Activated naive CD8-positive, alpha-beta T cell treated with anti-CD3 and anti-CD28 coated beads, Interleukin-2, amount 50 U/mL, for 24 hours (primary cell): ENCODE results near the gene SNTB2.
"Not testable (repeated sequence)": the region's sequence is repeated elsewhere in the genome, so short reads cannot be mapped to it uniquely, and the experiment has no call there.

ENCODE experiments used
- ATAC-seq: fragments of 150-1000 bp; cut with Tn5 transposase; one replicate; pipeline ENCODE4 v1.10.0; 2021
- DNase-seq: peaks from one replicate; pipeline ENCODE4 v3.0.0; 2021
- H3K27ac Mint-ChIP-seq: one replicate; pipeline ENCODE4 v1.8.0; 2021; ENCODE audit warnings: mild to moderate bottlenecking, mixed read lengths
- H3K27me3 Mint-ChIP-seq: one replicate; pipeline ENCODE4 v1.8.0; 2021; ENCODE audit warnings: mixed read lengths
- H3K36me3 Mint-ChIP-seq: one replicate; pipeline ENCODE4 v1.8.0; 2021; ENCODE audit warnings: low read depth, mixed read lengths
- H3K4me1 Mint-ChIP-seq: one replicate; pipeline ENCODE4 v1.8.0; 2021; ENCODE audit warnings: mixed read lengths
- H3K4me3 Mint-ChIP-seq: one replicate; pipeline ENCODE4 v1.8.0; 2021; ENCODE audit warnings: mild to moderate bottlenecking, moderate library complexity, mixed read lengths
- H3K9me3 Mint-ChIP-seq: one replicate; pipeline ENCODE4 v1.8.0; 2021; ENCODE audit warnings: mixed read lengths

The SNTB2 gene

DNA sequence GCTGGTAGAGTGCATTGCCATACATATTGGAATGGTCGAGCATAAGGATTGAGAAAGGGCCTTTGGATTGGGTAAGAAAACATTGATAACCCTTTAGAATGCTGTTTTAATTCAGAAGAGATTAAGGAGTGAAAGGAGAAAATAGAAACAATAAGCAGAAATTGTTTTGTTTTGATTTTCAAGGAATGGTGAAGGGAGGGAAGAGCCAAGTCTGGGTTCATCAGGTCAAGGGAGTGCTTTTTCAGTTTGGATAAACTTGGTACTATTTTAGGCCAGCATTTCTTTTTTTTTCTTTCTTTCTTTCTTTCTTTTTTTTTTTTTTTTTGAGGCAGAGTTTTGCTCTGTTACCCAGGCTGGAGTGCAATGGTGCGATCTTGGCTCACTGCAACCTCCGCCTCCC, 50.3 kb downstream of the SNTB2 start:
- DNase-seq (no peak), ATAC-seq (no peak)
- no peak overlapping the region for H3K27ac Mint-ChIP-seq
- H3K36me3 Mint-ChIP-seq = peaks cover 6% of the 10 kb centered on the region
- H3K9me3 Mint-ChIP-seq = no peaks in the 10 kb centered on the region
- H3K4me3 Mint-ChIP-seq = no peak overlapping the region
- no peaks in the 10 kb centered on the region for H3K27me3 Mint-ChIP-seq
- H3K4me1 Mint-ChIP-seq = peaks cover 5% of the 10 kb centered on the region

DNA sequence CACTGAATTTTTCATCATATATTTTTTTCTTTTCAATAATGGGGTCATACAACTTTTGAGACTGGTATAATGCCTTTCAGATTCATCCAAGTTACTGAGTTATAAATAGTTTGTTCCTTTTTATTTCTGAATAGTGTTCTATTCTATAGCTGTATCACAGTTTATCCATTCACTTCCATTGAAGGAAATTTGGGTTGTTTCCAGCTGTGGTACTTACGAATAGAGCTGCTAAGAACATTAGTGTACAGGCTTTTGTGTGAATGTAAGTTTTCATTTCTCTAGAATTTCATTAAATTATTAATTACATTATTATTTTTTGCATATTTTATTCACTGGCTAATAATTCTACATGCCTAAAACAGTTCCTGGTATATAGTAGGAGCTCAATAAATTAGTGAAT, 52.9 kb downstream of the SNTB2 start:
- Mint-ChIP-seq H3K9me3 (no peaks in the 10 kb centered on the region), H3K4me3 (no peak overlapping the region), H3K4me1 (peaks cover 5% of the 10 kb centered on the region), H3K36me3 (peaks cover 6% of the 10 kb centered on the region), H3K27ac (no peak overlapping the region), H3K27me3 (no peaks in the 10 kb centered on the region)
- DNase-seq (no peak), ATAC-seq (no peak)

DNA sequence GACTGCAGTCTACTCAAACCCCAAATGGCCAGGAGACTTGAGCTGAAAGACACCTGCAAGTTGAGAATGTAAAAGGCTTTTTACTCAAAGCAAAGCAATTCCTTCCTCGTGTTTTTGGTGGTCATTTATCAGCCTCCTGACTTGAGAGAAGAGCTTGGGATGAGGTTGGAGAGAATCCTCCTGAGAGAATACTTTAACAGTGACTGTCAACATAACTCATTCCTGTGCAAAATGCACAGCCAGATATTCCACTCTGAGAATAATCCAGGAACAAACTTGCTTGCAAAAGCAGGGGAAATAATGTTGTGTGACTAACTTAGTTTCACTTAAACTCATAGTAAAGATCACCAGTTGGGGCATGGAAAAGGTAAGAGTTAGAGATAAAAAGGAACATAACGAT, 53.4 kb downstream of the SNTB2 start:
- ATAC-seq (no peak), DNase-seq (no peak)
- Mint-ChIP-seq H3K9me3 (no peaks in the 10 kb centered on the region), H3K27ac (no peak overlapping the region), H3K36me3 (peaks cover 6% of the 10 kb centered on the region), H3K27me3 (no peaks in the 10 kb centered on the region), H3K4me1 (peaks cover 5% of the 10 kb centered on the region), H3K4me3 (no peak overlapping the region)

DNA sequence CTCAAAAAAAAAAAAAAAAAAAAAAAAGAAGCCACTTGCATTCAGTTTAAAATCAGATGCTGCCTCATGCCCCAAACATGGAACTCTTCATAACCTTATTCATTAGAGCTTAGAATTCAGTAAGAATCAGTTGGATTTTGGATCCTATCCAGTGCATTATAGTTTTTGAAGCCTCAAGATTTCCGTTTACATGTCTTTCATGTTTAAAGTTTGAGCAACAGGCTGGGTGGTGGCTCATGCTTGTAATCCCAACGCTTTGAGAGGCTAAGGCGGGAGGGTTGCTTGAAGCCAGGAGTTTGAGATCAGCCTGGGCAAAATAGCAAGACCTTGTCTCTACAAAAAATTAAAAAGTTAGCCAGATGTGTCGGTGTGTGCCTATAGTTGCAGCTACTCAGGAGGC, 55.0 kb downstream of the SNTB2 start:
- ATAC-seq = no peak

DNA sequence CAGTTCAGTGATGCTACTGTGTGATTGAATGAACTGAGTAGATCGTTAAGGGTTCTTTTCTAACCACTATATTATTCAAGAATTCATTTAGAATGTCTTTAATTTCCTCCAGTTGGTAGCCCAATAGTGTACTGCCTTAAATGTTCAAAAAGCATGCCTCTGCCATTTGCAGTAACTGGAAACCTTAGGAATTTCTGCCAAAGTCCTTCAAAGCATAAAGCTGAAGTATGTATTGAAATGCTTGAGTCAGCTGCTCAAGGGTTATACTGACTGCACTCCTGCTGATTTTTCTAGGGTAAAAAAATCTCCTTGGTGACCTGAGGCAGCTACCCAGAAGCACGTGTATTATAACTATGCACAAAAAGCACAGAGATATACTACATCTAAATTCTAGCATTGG, 56.5 kb downstream of the SNTB2 start:
- Mint-ChIP-seq H3K4me1 (peaks cover 5% of the 10 kb centered on the region), H3K36me3 (peaks cover 11% of the 10 kb centered on the region), H3K27me3 (no peaks in the 10 kb centered on the region), H3K9me3 (no peaks in the 10 kb centered on the region), H3K27ac (no peak overlapping the region), H3K4me3 (no peak overlapping the region)
- DNase-seq (no peak), ATAC-seq (no peak)

More for the DNA sequence above, 55.0 kb downstream of the SNTB2 start:
- Mint-ChIP-seq H3K36me3 (peaks cover 11% of the 10 kb centered on the region), H3K9me3 (no peaks in the 10 kb centered on the region), H3K27me3 (no peaks in the 10 kb centered on the region), H3K4me3 (no peak overlapping the region), H3K27ac (no peak overlapping the region), H3K4me1 (peaks cover 5% of the 10 kb centered on the region)
- no peak for DNase-seq

DNA sequence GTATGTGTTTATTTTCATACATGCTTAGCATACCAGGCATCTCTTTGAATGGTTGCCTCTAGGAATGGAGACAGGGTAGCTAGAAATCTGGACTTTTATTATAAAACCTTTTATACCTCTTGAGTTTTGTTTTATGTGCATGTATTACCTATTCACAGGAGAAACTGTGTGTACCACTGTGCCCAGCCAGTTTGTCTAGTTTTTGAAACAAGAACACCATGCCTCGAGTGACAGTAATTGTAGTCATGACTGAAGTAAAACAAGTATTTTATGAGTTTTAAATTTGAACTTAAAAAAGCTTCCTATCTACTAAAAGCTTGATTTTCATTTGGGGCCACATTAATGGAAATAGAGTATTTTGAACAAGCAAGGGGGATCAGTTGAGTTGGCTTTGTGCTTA, 57.4 kb downstream of the SNTB2 start:
- Mint-ChIP-seq H3K27ac (no peak overlapping the region), H3K4me3 (no peak overlapping the region), H3K9me3 (no peaks in the 10 kb centered on the region), H3K36me3 (peaks cover 11% of the 10 kb centered on the region), H3K4me1 (peaks cover 5% of the 10 kb centered on the region), H3K27me3 (no peaks in the 10 kb centered on the region)
- ATAC-seq (no peak), DNase-seq (no peak)

DNA sequence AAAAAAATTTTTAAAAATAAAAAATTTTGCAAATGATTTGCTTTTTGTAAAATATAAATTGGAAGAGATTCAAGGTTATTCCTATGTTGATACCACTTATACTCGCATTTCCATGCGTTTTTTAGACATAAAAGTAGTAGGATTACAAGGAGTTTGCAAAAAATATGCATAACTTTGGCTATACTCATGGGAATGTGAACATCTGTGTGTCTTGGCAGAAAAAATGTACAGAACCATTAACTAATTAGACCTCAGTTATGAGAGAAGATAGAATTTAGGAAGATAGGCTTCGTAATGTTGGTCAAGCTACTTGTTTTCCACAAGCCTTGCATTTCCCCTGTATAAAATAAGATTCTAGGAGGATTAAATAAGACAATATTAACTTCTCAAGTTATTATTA, 63.1 kb downstream of the SNTB2 start:
- H3K36me3 Mint-ChIP-seq = peaks cover 5% of the 10 kb centered on the region
- no peaks in the 10 kb centered on the region for H3K27me3 Mint-ChIP-seq
- H3K27ac Mint-ChIP-seq = no peak overlapping the region
- ATAC-seq (no peak), DNase-seq (no peak)
- no peak overlapping the region for H3K4me3 Mint-ChIP-seq
- peaks cover 16% of the 10 kb centered on the region for H3K4me1 Mint-ChIP-seq
- no peaks in the 10 kb centered on the region for H3K9me3 Mint-ChIP-seq

DNA sequence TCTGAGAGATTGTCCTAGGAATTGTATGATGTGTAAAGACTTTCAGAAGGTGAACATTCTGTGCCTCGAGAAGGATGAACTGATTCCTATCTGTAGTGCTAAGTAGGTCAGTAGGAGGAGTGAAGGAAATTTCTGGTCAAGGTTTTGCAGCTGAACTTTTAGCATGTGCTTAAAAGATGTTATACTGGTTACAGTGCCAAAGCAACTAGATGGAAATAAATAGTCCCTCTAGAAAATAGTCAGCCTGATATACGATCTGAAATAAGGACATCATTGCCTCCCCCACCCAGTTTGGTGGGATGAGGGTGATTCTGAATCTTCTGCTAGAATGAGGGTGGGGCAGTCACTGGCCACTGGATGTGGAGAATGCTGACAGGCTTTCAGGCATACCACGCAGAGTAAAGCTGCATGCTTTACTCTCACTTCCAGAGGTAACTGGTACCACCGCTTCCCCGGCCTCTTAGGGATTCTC, 66.9 kb downstream of the SNTB2 start:
- Mint-ChIP-seq H3K27ac (no peak overlapping the region), H3K9me3 (no peaks in the 10 kb centered on the region), H3K4me1 (peaks cover 16% of the 10 kb centered on the region), H3K36me3 (no peaks in the 10 kb centered on the region), H3K4me3 (no peak overlapping the region), H3K27me3 (no peaks in the 10 kb centered on the region)
- no peak for ATAC-seq
- no peak for DNase-seq

DNA sequence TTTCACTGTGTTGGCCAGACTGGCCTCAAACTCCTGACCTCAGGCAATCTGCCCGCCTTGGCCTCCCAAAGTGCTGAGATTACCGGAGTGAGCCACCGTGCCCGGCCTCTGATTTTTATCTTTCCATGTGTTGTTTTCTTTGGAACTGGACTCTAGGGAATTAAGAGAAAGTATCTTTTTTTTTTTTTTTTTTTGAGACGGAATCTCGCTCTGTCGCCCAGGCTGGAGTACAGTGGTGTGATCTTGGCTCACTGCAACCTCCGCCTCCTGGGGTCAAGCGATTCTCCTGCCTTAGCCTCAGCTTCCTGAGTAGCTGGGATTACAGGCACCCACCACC, 72.4 kb downstream of the SNTB2 start:
- H3K4me3 Mint-ChIP-seq, H3K4me1 Mint-ChIP-seq, ATAC-seq, H3K27ac Mint-ChIP-seq, DNase-seq, H3K27me3 Mint-ChIP-seq, H3K9me3 Mint-ChIP-seq: not testable (repeated sequence)
- H3K36me3 Mint-ChIP-seq = peaks cover 13% of the 10 kb centered on the region

DNA sequence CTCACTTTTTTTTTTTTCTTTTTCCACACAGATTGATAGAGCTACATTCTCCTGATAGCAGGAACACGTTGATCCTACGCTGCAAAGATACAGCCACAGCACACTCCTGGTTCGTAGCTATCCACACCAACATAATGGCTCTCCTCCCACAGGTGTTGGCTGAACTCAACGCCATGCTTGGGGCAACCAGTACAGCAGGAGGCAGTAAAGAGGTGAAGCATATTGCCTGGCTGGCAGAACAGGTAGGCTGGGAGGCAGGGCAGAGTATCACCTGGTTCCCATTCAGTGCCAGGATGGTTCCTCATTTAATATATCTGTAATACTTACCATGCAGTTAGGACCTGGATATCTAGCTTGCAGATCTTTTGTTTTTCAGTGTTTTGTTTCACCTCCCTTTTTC, 73.1 kb downstream of the SNTB2 start:
- H3K27ac Mint-ChIP-seq = no peak overlapping the region
- ATAC-seq (no peak), DNase-seq (no peak)
- no peaks in the 10 kb centered on the region for H3K9me3 Mint-ChIP-seq
- peaks cover 3% of the 10 kb centered on the region for H3K4me1 Mint-ChIP-seq
- no peak overlapping the region for H3K4me3 Mint-ChIP-seq
- no peaks in the 10 kb centered on the region for H3K27me3 Mint-ChIP-seq
- H3K36me3 Mint-ChIP-seq = peaks cover 16% of the 10 kb centered on the region

DNA sequence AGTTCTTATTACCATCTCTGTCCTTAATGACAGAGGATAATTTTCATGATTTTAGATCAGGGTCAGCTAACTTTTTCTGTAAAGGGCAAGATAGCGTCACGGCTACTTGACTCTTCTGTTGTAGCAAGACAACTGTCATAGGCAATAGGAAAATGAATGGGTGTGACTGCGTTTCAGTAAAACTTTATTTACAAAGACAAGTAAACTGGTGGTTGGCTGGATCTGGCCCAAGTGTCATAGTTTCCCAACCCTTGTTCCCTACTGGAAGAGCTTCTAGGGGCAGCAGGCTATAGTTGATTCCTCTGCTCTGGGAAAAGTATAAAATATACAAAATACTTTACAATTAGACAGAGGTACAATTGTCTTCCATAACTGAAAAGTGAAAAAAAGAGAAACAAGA, 73.5 kb downstream of the SNTB2 start:
- DNase-seq (no peak), ATAC-seq (no peak)
- H3K4me1 Mint-ChIP-seq = peaks cover 3% of the 10 kb centered on the region
- H3K27me3 Mint-ChIP-seq = no peaks in the 10 kb centered on the region
- no peak overlapping the region for H3K4me3 Mint-ChIP-seq
- H3K27ac Mint-ChIP-seq = no peak overlapping the region
- no peaks in the 10 kb centered on the region for H3K9me3 Mint-ChIP-seq
- H3K36me3 Mint-ChIP-seq = peaks cover 16% of the 10 kb centered on the region

DNA sequence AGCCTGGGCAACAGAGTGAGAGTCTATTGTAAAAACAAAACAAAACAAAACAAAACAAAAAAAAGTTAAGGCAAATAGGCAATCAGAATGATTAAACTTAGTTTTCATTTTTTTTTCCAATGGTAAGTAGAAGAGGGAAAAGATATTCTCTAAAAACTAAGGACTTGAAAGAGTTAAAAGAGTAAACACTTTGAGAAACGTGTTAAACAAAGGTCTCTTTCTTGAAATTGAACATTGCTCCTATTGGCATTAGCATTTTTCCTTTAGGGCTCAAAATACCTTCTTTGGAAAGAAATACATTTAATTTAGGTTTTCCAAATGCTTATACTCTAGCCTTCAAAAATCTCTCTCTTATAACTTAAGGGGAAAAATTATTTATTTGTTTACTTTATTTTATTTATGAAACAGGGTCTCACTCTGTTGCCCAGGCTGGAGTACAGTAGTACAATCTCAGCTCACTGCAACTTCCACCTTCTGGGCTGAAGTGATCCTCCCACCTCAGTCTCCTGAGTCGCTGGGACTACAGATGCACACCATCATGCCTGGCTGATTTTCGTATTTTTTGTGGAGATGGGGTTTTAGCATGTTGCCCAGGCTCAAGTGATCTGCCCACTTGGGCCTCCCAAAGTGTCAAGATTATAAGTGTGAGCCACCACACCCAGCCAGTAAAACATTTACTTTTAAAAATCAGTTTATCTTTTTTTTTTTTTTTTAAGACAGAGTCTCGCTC, 79.5 kb downstream of the SNTB2 start:
- Mint-ChIP-seq H3K4me3 (no peak overlapping the region), H3K4me1 (peaks cover 2% of the 10 kb centered on the region), H3K27ac (no peak overlapping the region), H3K27me3 (no peaks in the 10 kb centered on the region), H3K9me3 (no peaks in the 10 kb centered on the region), H3K36me3 (peaks cover 10% of the 10 kb centered on the region)
- no peak for ATAC-seq
- DNase-seq = no peak

DNA sequence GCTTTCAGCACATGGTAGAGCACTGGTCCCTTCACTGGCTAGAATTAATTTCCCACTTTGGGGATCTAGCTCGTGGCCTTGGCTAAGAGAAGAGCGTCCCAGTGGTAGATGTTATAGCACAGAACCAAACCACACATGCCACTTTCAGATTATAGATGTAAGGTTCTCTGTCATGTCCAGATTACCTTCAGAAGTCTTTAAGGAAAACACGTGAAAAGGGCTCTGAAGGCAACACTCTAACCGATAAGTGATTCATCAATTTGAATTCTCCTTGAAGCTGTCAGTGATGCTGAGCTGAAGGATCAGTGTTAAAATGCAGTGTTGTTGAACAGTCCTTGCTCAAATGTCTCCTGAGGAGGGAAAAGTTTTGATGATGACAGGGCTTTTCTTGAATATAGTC, 80.7 kb downstream of the SNTB2 start:
- Mint-ChIP-seq H3K27ac (no peak overlapping the region), H3K4me3 (no peak overlapping the region), H3K9me3 (no peaks in the 10 kb centered on the region), H3K4me1 (peaks cover 2% of the 10 kb centered on the region), H3K36me3 (peaks cover 9% of the 10 kb centered on the region), H3K27me3 (no peaks in the 10 kb centered on the region)
- no peak for ATAC-seq
- no peak for DNase-seq

DNA sequence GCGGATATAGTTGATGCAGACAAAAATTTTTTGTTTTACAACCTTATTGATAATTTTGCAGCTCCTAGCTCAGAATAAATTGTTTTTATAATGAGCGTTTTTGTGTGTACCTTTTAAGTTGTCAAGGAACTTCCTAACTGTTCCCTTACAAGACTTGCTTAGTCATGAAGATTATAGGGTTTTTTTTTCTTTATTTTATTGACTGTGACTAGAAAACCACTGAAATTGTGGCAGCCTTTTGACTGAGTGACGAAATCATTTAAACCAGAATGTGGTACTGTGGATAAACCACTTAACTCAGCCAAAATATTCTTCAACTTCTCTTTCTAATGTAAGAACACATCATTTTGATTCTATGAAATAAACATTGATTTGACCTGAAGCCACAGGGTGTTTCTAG, 83.4 kb downstream of the SNTB2 start:
- ATAC-seq = no peak
- Mint-ChIP-seq H3K27ac (no peak overlapping the region), H3K36me3 (peaks cover 3% of the 10 kb centered on the region), H3K4me3 (no peak overlapping the region), H3K4me1 (peaks cover 2% of the 10 kb centered on the region), H3K27me3 (no peaks in the 10 kb centered on the region), H3K9me3 (no peaks in the 10 kb centered on the region)
- DNase-seq = no peak

DNA sequence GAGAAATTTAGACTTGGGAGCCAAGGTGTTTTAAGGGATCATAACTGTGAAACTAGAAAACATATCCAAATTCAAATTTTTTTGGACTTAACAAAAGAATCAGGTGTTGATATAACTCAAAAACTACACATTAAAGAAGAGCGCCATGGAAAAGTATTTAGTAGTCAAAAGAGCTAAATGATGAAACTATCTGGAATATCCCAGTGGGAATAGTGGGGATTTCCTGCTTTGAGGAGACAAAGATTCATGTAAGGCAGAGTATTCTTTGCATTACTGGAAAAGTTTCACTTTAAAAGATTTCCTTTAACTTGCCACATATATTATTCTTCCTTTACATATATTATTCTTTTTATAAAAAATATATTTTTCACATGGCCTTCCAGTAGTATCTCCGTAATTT, 83.9 kb downstream of the SNTB2 start:
- Mint-ChIP-seq H3K36me3 (peaks cover 3% of the 10 kb centered on the region), H3K4me1 (peaks cover 2% of the 10 kb centered on the region), H3K4me3 (no peak overlapping the region), H3K27me3 (no peaks in the 10 kb centered on the region), H3K9me3 (no peaks in the 10 kb centered on the region), H3K27ac (no peak overlapping the region)
- DNase-seq = no peak
- no peak for ATAC-seq

DNA sequence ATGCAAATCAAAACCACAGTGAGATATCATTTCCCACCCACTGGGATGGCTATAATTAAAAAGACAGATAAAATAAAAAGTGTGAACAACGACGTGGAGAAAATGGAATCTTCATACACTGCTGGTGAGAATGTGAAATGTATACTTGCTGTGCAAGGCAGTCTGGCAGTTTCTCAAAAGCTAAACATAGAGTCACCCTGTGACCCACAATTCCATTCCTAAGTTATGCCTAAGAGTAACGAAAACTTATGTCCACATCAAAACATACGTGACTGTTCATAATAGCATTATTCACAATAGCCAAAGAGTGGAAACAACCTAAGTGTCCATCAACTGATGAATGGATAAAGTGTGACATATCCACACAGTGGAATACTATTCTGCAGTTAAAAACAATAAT, 86.0 kb downstream of the SNTB2 start:
- no peaks in the 10 kb centered on the region for H3K27me3 Mint-ChIP-seq
- H3K4me3 Mint-ChIP-seq = no peak overlapping the region
- H3K27ac Mint-ChIP-seq = no peak overlapping the region
- no peaks in the 10 kb centered on the region for H3K9me3 Mint-ChIP-seq
- H3K4me1 Mint-ChIP-seq = peaks cover 2% of the 10 kb centered on the region
- ATAC-seq = no peak
- peaks cover 3% of the 10 kb centered on the region for H3K36me3 Mint-ChIP-seq
- DNase-seq = no peak
